ENCODE measurements around the gene ZNF276.
"Not testable (repeated sequence)": the region's sequence is repeated elsewhere in the genome, so short reads cannot be mapped to it uniquely, and the experiment has no call there.

The ZNF276 gene

GRCh38 chr16:89695875-89696669 is 25.3 kb upstream of the ZNF276 start:
- DNase-seq, result no peak

- no peak for DNase-seq
Observed at GRCh38 chr16:89696670-89697128, 24.6 kb upstream of the ZNF276 start.

- DNase-seq, result no peak
Observed at GRCh38 chr16:89697161-89697615, 24.1 kb upstream of the ZNF276 start.

- no peak for DNase-seq
Observed at GRCh38 chr16:89697616-89698331, 23.6 kb upstream of the ZNF276 start.

GRCh38 chr16:89698717-89699116 is 22.6 kb upstream of the ZNF276 start:
- DNase-seq, result not testable (repeated sequence)

GRCh38 chr16:89699629-89700099 is 21.7 kb upstream of the ZNF276 start:
- not testable (repeated sequence) for DNase-seq

- DNase-seq, result peak; percentile 97
Observed at GRCh38 chr16:89700100-89700648, 21.2 kb upstream of the ZNF276 start.

- no peak for DNase-seq
Observed at GRCh38 chr16:89700649-89701424, 20.5 kb upstream of the ZNF276 start.

GRCh38 chr16:89701425-89702406 is 19.6 kb upstream of the ZNF276 start, which contains the start of gene SPATA2L:
TSS of gene SPATA2L (minus strand) at chr16:89701705. CDS start at chr16:89701232, 473 bp downstream.
- peak; percentile 68 for DNase-seq

- DNase-seq, result no peak
Observed at GRCh38 chr16:89704281-89704680, 17.1 kb upstream of the ZNF276 start.

- no peak for DNase-seq
Observed at GRCh38 chr16:89705006-89705405, 16.3 kb upstream of the ZNF276 start.

- DNase-seq, result no peak
Observed at GRCh38 chr16:89706518-89707260, 14.6 kb upstream of the ZNF276 start.

GRCh38 chr16:89707695-89708094 is 13.6 kb upstream of the ZNF276 start:
- no peak for DNase-seq

GRCh38 chr16:89708481-89708931 is 12.8 kb upstream of the ZNF276 start:
- no peak for DNase-seq

- no peak for DNase-seq
Observed at GRCh38 chr16:89709166-89709565, 12.2 kb upstream of the ZNF276 start.

- DNase-seq, result no peak
Observed at GRCh38 chr16:89709716-89710432, 11.5 kb upstream of the ZNF276 start.

GRCh38 chr16:89710709-89711564 is 10.4 kb upstream of the ZNF276 start:
- DNase-seq, result no peak

GRCh38 chr16:89711601-89712273 is 9.6 kb upstream of the ZNF276 start:
- peak; percentile 72 for DNase-seq

All from fibroblast of upper back skin (primary cell).